Measurements from ENCODE around the gene KMT2C. TPM values are rescaled to one million over a fixed set of nuclear protein-coding genes. Genes with fewer than 3 reads are reported as not detected.

Gene KMT2C
- total and polyA plus RNA-seq, 2 of the 8 experiments (the other 6 are each of a cell fraction or from before 2014, with no cell fraction given) = 9.1 to 40.8 TPM

GRCh38 chr7:152142976-152143595 lies 292.7 kb downstream of the KMT2C start (continued):
- TF ChIP-seq ZNF274 (IDR thresholded peaks at IDR 0.05; ENCODE audit: borderline replicate concordance, extremely low read depth, low read length) (no peak), CREB1 (IDR thresholded peaks at IDR 0.05) (no peak)

All from H1 (cell line).